HL-60 (cell line): ENCODE results near the gene PA2G4.
A peak's percentile ranks its signal among the peaks of the same experiment; 100 is the strongest.

ENCODE experiments used
- DNase-seq, 2 experiments: peaks; one replicate each; pipeline ENCODE4 v3.0.0-alpha.2; 2010 to 2020; ENCODE audit warnings: low read depth in 1 of 2, low spot score in 1 of 2
- H3K27ac ChIP-seq: fragments of 250-450 bp; sonication (Bioruptor Pico); replicated peaks from 2 replicates; pipeline ENCODE4 v1.5.1; 2020; ENCODE audit warnings: mild to moderate bottlenecking, moderate library complexity
- H3K27me3 ChIP-seq: fragments of 250-450 bp; sonication (Bioruptor Pico); 2 replicates; pipeline ENCODE4 v1.5.1; 2021; ENCODE audit warnings: mild to moderate bottlenecking, moderate library complexity; ENCODE audit not compliant: insufficient read depth, poor library complexity, severe bottlenecking
- H3K4me3 ChIP-seq: replicated peaks from 2 replicates; pipeline ENCODE4 v1.5.1; 2011; ENCODE audit warnings: mild to moderate bottlenecking, control low read depth, low read length; ENCODE audit not compliant: insufficient read depth
- GABPA ChIP-seq: IDR thresholded peaks from 2 replicates; pipeline ENCODE4 v1.6.1; 2012; ENCODE audit warnings: low read depth
- POLR2AphosphoS5 ChIP-seq: IDR thresholded peaks from 2 replicates; pipeline ENCODE4 v1.6.1; 2012; ENCODE audit warnings: low read depth
- SPI1 ChIP-seq: IDR thresholded peaks from 2 replicates; pipeline ENCODE4 v1.6.1; 2012; ENCODE audit warnings: low read depth, mild to moderate bottlenecking, borderline replicate concordance
- TF ChIP-seq, protein P1 (sequence below): IDR thresholded peaks from 2 replicates; pipeline ENCODE4 v1.6.1; 2012; ENCODE audit warnings: low read depth; ENCODE audit not compliant: insufficient replicate concordance
- TF ChIP-seq, protein P2 (sequence below): IDR thresholded peaks from one replicate; pipeline ENCODE4 v1.5.1; 2011; ENCODE audit warnings: low read length, control low read depth, inconsistent platforms; ENCODE audit not compliant: insufficient read depth

The PA2G4 gene

DNA sequence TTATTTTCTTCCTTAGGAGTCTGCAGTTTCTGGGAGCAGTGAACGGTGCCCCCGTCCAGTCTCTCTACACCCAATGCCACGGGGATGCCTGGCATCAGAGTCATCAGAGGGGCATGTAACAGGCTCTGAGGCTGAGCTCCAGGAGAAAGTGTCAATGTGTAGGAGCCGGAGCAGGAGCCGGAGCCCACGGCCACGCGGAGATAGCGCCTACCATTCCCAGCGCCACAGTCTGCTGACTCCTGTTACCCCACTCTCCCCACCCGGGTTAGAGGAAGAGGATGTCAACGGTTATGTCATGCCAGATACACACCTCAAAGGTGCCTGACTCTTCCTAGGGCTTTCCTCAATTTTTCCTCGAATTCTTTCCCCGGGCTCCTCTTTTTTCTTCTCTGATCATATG lies 3.3 kb upstream of the PA2G4 start:
- TF ChIP-seq, protein P1, sequence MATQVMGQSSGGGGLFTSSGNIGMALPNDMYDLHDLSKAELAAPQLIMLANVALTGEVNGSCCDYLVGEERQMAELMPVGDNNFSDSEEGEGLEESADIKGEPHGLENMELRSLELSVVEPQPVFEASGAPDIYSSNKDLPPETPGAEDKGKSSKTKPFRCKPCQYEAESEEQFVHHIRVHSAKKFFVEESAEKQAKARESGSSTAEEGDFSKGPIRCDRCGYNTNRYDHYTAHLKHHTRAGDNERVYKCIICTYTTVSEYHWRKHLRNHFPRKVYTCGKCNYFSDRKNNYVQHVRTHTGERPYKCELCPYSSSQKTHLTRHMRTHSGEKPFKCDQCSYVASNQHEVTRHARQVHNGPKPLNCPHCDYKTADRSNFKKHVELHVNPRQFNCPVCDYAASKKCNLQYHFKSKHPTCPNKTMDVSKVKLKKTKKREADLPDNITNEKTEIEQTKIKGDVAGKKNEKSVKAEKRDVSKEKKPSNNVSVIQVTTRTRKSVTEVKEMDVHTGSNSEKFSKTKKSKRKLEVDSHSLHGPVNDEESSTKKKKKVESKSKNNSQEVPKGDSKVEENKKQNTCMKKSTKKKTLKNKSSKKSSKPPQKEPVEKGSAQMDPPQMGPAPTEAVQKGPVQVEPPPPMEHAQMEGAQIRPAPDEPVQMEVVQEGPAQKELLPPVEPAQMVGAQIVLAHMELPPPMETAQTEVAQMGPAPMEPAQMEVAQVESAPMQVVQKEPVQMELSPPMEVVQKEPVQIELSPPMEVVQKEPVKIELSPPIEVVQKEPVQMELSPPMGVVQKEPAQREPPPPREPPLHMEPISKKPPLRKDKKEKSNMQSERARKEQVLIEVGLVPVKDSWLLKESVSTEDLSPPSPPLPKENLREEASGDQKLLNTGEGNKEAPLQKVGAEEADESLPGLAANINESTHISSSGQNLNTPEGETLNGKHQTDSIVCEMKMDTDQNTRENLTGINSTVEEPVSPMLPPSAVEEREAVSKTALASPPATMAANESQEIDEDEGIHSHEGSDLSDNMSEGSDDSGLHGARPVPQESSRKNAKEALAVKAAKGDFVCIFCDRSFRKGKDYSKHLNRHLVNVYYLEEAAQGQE, result no peak
- TF ChIP-seq GABPA (no peak), POLR2AphosphoS5 (no peak), SPI1 (no peak)
- TF ChIP-seq, protein P2, sequence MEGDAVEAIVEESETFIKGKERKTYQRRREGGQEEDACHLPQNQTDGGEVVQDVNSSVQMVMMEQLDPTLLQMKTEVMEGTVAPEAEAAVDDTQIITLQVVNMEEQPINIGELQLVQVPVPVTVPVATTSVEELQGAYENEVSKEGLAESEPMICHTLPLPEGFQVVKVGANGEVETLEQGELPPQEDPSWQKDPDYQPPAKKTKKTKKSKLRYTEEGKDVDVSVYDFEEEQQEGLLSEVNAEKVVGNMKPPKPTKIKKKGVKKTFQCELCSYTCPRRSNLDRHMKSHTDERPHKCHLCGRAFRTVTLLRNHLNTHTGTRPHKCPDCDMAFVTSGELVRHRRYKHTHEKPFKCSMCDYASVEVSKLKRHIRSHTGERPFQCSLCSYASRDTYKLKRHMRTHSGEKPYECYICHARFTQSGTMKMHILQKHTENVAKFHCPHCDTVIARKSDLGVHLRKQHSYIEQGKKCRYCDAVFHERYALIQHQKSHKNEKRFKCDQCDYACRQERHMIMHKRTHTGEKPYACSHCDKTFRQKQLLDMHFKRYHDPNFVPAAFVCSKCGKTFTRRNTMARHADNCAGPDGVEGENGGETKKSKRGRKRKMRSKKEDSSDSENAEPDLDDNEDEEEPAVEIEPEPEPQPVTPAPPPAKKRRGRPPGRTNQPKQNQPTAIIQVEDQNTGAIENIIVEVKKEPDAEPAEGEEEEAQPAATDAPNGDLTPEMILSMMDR, result no peak
- H3K27me3 ChIP-seq, result peaks cover 6% of the 10 kb centered on the region
- DNase-seq, result no peak
- no peak overlapping the region for H3K4me3 ChIP-seq
- no peak overlapping the region for H3K27ac ChIP-seq

DNA sequence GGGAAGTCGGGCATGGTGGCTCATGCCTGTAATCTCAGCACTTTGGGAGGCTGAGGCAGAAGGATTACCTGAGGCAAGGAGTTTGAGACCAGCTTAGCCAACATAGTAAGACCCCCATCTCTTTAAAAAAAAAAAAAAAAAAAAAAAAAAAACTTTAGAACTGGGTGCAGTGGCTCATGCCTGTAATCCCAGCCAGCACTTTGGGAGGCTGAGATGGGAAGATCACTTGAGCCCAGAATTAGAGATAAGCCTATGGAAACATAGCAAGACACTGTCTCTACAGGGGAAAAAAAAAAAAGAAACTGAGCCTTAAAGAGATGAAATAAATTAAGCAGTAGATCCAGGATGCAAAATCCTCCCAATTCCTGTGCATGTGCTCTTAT lies 1.7 kb upstream of the PA2G4 start:
- TF ChIP-seq POLR2AphosphoS5 (no peak), GABPA (no peak), SPI1 (no peak)
- TF ChIP-seq, protein P1, result no peak
- TF ChIP-seq, protein P2, result no peak

DNA sequence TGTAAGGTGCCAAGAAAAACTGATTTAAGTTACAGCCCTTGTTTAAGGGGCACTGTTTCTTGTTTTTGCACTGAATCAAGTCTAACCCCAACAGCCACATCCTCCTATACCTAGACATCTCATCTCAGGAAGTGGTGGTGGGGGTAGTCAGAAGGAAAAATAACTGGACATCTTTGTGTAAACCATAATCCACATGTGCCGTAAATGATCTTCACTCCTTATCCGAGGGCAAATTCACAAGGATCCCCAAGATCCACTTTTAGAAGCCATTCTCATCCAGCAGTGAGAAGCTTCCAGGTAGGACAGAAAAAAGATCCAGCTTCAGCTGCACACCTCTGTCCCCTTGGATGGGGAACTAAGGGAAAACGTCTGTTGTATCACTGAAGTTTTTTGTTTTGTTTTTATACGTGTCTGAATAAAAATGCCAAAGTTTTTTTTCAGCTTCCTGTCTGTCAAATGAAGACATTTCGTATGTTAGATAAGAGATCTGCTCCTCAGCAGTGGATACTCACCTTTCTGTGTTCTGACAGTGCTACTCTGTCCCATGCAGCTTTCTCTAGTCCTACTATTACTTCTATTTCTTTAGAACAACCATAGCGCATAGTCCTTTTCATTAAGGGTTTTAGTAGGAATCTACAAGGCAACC lies 1.2 kb upstream of the PA2G4 start:
- no peaks in the 10 kb centered on the region for H3K27me3 ChIP-seq
- no peak for TF ChIP-seq GABPA
- peak overlapping the region; percentile 90 for H3K4me3 ChIP-seq
- no peak for DNase-seq
- peak overlapping the region; percentile 97 for H3K27ac ChIP-seq

More for the DNA sequence above, 1.7 kb upstream of the PA2G4 start:
- H3K4me3 ChIP-seq, result no peak overlapping the region
- no peak overlapping the region for H3K27ac ChIP-seq
- no peak for DNase-seq
- no peaks in the 10 kb centered on the region for H3K27me3 ChIP-seq

DNA sequence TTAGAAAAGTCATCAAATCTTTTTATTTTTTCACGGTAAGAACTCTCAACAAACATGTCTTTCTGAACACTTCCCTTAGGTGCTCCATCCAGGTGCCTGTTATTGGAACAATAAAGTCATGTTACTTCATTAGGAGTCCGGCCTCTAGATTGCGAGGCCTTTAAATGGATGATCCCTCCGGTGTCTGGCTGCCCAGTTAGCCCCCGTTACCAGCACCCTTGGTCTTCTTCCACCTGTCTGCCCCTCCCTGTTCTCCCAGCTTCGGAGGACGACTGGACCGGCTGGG lies 593 bp upstream of the PA2G4 start:
- Histone ChIP-seq H3K27me3 (no peaks in the 10 kb centered on the region), H3K4me3 (peak overlapping the region; percentile 90), H3K27ac (peak overlapping the region; percentile 97)
- no peak for TF ChIP-seq POLR2AphosphoS5
- TF ChIP-seq GABPA, result no peak
- TF ChIP-seq, protein P1, result no peak
- TF ChIP-seq SPI1, result no peak
- TF ChIP-seq, protein P2, result no peak
- DNase-seq, result no peak
